OCI-LY3 (cell line): ENCODE measurements around the gene C21orf91.

ENCODE experiments used
- CTCF ChIP-seq: fragments of 200-600, 300-600 bp; sonication (generic); IDR thresholded peaks from 2 replicates; pipeline ENCODE4 v1.5.1; 2014; ENCODE audit warnings: antibody characterized with exemption, low read length, low read depth
- EZH2phosphoT487 ChIP-seq: fragments of 200-600 bp; shearing (Covaris generic); IDR thresholded peaks from 2 replicates; pipeline ENCODE4 v1.6.1; 2018; ENCODE audit warnings: antibody characterized with exemption, mixed run types, low read depth

DNA sequence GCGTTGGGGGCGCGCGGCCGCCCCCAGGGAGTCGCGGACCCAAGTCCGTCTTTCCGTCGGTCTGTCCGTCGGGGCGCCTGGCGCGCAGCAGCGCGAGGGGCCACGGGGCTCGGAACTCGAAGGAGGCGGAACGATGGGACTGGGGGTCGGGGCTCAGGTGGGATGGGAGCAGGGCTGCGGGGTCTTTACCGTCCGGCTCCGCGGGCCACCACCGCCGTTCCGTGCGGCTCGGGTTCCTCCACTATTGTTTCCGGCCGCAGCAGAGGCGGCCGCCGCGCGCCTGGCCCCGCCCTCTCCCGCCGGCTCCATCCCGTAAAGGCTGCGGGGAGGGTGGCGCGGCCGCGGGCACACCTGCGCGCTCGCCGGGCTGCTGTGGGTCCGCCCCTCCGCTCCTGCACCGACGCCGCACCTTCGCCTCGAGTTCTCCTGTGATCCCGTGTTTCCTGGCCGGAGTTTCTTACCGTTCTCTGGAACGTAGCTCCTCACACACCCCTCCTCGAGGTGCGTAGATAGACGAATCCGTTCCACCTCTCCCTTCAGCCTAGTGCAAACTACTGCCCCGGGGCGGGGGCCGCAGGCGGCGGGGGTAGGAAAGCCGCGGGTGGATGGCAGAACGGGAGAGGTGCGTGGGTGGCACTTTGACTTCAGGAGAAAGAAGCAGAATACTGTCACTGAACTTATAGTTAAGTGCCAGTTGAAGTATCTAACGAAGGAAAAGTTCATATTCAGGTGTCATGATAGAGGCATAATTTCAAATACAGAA lies at the start of gene C21orf91:
- TF ChIP-seq CTCF, result no peak
- no peak for TF ChIP-seq EZH2phosphoT487
